DMS79 (cell line): ENCODE results near the gene MRPL1.
"Not testable (repeated sequence)": the region's sequence is repeated elsewhere in the genome, so short reads cannot be mapped to it uniquely, and the experiment has no call there.

Experiments used
- DNase-seq: peaks from one replicate; lab custom pipeline; 2025; lab: John Stamatoyannopoulos, UW

MRPL1 gene

GRCh38 chr4:77849278-77849965, 13.2 kb upstream of the MRPL1 start:
- no peak for DNase-seq

- DNase-seq, result no peak
Observed at GRCh38 chr4:77852892-77853495, 9.6 kb upstream of the MRPL1 start.

GRCh38 chr4:77854431-77855111, 8.1 kb upstream of the MRPL1 start:
- no peak for DNase-seq

GRCh38 chr4:77856152-77856551, 6.5 kb upstream of the MRPL1 start:
- DNase-seq, result peak; percentile 9

- DNase-seq, result no peak
Observed at GRCh38 chr4:77859256-77859655, 3.4 kb upstream of the MRPL1 start.

GRCh38 chr4:77861495-77861894, 1.1 kb upstream of the MRPL1 start:
- no peak for DNase-seq

- not testable (repeated sequence) for DNase-seq
Observed at GRCh38 chr4:77863341-77863740, 711 bp downstream of the MRPL1 start.

- no peak for DNase-seq
Observed at GRCh38 chr4:77865259-77865658, 2.6 kb downstream of the MRPL1 start.

GRCh38 chr4:77872723-77873445, 10.3 kb downstream of the MRPL1 start:
- DNase-seq, result no peak

GRCh38 chr4:77877167-77877566, 14.5 kb downstream of the MRPL1 start:
- DNase-seq, result no peak

GRCh38 chr4:77877771-77878565, 15.3 kb downstream of the MRPL1 start:
- no peak for DNase-seq

- DNase-seq, result no peak
Observed at GRCh38 chr4:77880784-77881183, 18.2 kb downstream of the MRPL1 start.

GRCh38 chr4:77881460-77882295, 19.0 kb downstream of the MRPL1 start:
- no peak for DNase-seq

- no peak for DNase-seq
Observed at GRCh38 chr4:77893451-77893850, 30.8 kb downstream of the MRPL1 start.

GRCh38 chr4:77899607-77900006, 37.0 kb downstream of the MRPL1 start:
- DNase-seq, result no peak

- DNase-seq, result no peak
Observed at GRCh38 chr4:77903186-77903585, 40.6 kb downstream of the MRPL1 start.

- DNase-seq, result no peak
Observed at GRCh38 chr4:77905651-77906263, 43.1 kb downstream of the MRPL1 start.

GRCh38 chr4:77910676-77911075, 48.0 kb downstream of the MRPL1 start:
- no peak for DNase-seq

- no peak for DNase-seq
Observed at GRCh38 chr4:77911091-77911490, 48.5 kb downstream of the MRPL1 start.

- no peak for DNase-seq
Observed at GRCh38 chr4:77911842-77912450, 49.3 kb downstream of the MRPL1 start.
